ENCODE data around the gene CASP8AP2. TPM values are rescaled to one million over a fixed set of nuclear protein-coding genes. Genes with fewer than 3 reads are reported as not detected.
"Not testable (repeated sequence)": the region's sequence is repeated elsewhere in the genome, so short reads cannot be mapped to it uniquely, and the experiment has no call there.

The CASP8AP2 gene
- total and polyA plus RNA-seq, 2 experiments from 2014 or later, result 8.9 to 21.6 TPM

GRCh38 chr6:89805814-89806371 is 23.8 kb upstream of the CASP8AP2 start:
- no peaks in the 10 kb centered on the region for H3K4me1 ChIP-seq (ENCODE audit: low read depth)
- peak in 1 of 2 donors; percentile 4 for DNase-seq (ENCODE audit: low read depth in 1 of 2, low spot score in 1 of 2)
- H3K27me3 ChIP-seq, result no peaks in the 10 kb centered on the region
- no peak for TF ChIP-seq CTCF (IDR thresholded peaks at IDR 0.05; ENCODE audit: low read depth, low read length)
- H3K27ac ChIP-seq, result no peak overlapping the region
- peaks cover 6% of the 10 kb centered on the region for H3K36me3 ChIP-seq
- no peaks in the 10 kb centered on the region for H3K9me3 ChIP-seq (ENCODE audit: low read depth)
- no peak overlapping the region for H3K4me3 ChIP-seq

- no peaks in the 10 kb centered on the region for H3K9me3 ChIP-seq (ENCODE audit: low read depth)
- no peak overlapping the region for H3K4me3 ChIP-seq
- no peaks in the 10 kb centered on the region for H3K27me3 ChIP-seq
- H3K4me1 ChIP-seq (ENCODE audit: low read depth), result no peaks in the 10 kb centered on the region
- TF ChIP-seq CTCF (IDR thresholded peaks at IDR 0.05; ENCODE audit: low read depth, low read length), result no peak
- no peak for DNase-seq (ENCODE audit: low read depth in 1 of 2, low spot score in 1 of 2)
- no peak overlapping the region for H3K27ac ChIP-seq
- H3K36me3 ChIP-seq, result peaks cover 6% of the 10 kb centered on the region
Observed at GRCh38 chr6:89807581-89807980, 22.1 kb upstream of the CASP8AP2 start.

GRCh38 chr6:89813422-89813821 is 16.3 kb upstream of the CASP8AP2 start:
- H3K4me1 ChIP-seq (ENCODE audit: low read depth); H3K9me3 ChIP-seq (ENCODE audit: low read depth); H3K27ac ChIP-seq; H3K27me3 ChIP-seq; H3K4me3 ChIP-seq; DNase-seq (ENCODE audit: low read depth in 1 of 2, low spot score in 1 of 2); H3K36me3 ChIP-seq: not testable (repeated sequence)

GRCh38 chr6:89817481-89817880 is 12.2 kb upstream of the CASP8AP2 start:
- no peaks in the 10 kb centered on the region for H3K27me3 ChIP-seq
- no peak overlapping the region for H3K4me3 ChIP-seq
- H3K27ac ChIP-seq, result no peak overlapping the region
- DNase-seq (ENCODE audit: low read depth in 1 of 2, low spot score in 1 of 2), result no peak
- H3K36me3 ChIP-seq, result no peaks in the 10 kb centered on the region
- no peak for TF ChIP-seq CTCF (IDR thresholded peaks at IDR 0.05; ENCODE audit: low read depth, low read length)
- peaks cover 5% of the 10 kb centered on the region for H3K4me1 ChIP-seq (ENCODE audit: low read depth)
- H3K9me3 ChIP-seq (ENCODE audit: low read depth), result no peaks in the 10 kb centered on the region

- H3K4me1 ChIP-seq (ENCODE audit: low read depth), result peaks cover 5% of the 10 kb centered on the region
- H3K27ac ChIP-seq, result peak overlapping the region; percentile 92
- no peaks in the 10 kb centered on the region for H3K9me3 ChIP-seq (ENCODE audit: low read depth)
- no peak for TF ChIP-seq CTCF (IDR thresholded peaks at IDR 0.05; ENCODE audit: low read depth, low read length)
- no peaks in the 10 kb centered on the region for H3K36me3 ChIP-seq
- peak overlapping the region; percentile 84 for H3K4me3 ChIP-seq
- no peaks in the 10 kb centered on the region for H3K27me3 ChIP-seq
- peak; percentile 41 to 43 for DNase-seq (ENCODE audit: low read depth in 1 of 2, low spot score in 1 of 2)
Observed at GRCh38 chr6:89818977-89819335, 10.7 kb upstream of the CASP8AP2 start.

- no peak for TF ChIP-seq CTCF (IDR thresholded peaks at IDR 0.05; ENCODE audit: low read depth, low read length)
- peak within 1 kb of the TSS; percentile 84 for H3K4me3 ChIP-seq
Observed at GRCh38 chr6:89819336-89820130, 10.1 kb upstream of the CASP8AP2 start, which contains the start of gene MDN1. Gene MDN1, minus strand, starts transcription at chr6:89819794. Its CDS starts 187 bp downstream, at chr6:89819607.

More at GRCh38 chr6:89819336-89820130, 10.1 kb upstream of the CASP8AP2 start, which contains the start of gene MDN1:
- peaks cover 5% of the 10 kb centered on the region for H3K4me1 ChIP-seq (ENCODE audit: low read depth)
- peak; percentile 97 to 98 for DNase-seq (ENCODE audit: low read depth in 1 of 2, low spot score in 1 of 2)
- H3K27ac ChIP-seq, result peak within 1 kb of the TSS; percentile 92
- no peaks in the 10 kb centered on the region for H3K36me3 ChIP-seq
- no peaks in the 10 kb centered on the region for H3K27me3 ChIP-seq
- H3K9me3 ChIP-seq (ENCODE audit: low read depth), result no peaks in the 10 kb centered on the region
